Ramos (cell line): ENCODE measurements around the gene ADIPOR1.

ENCODE experiments used
- in situ Hi-C: fragments of 300-500 bp; cut with MboI; formaldehyde crosslinking; loops from one replicate; pipeline ENCODE4 v1.14.3; 2022; ENCODE audit warnings: low sequenced_read_pairs; ENCODE audit not compliant: unreplicated experiment

The ADIPOR1 gene

DNA sequence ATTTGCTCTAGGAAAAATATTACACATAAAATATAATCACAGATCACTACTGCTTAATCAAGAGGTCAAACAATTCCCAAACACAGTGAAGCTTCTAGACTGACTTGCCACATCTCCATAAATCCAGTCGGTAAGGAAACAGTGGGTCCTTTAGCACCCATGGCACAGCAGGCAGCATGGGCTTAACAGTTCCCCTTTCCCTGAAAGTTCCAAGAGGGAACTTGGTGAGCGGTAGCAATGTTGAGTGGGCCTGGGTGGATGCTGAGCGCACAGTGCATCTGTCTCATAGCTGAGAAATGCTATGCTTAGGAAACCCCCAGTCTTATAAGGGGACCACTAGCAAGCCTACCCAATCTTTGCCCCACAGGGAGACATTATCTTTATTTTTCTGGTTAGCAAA, 16.7 kb upstream of the ADIPOR1 start:
- in situ Hi-C loops, result no loop called here

DNA sequence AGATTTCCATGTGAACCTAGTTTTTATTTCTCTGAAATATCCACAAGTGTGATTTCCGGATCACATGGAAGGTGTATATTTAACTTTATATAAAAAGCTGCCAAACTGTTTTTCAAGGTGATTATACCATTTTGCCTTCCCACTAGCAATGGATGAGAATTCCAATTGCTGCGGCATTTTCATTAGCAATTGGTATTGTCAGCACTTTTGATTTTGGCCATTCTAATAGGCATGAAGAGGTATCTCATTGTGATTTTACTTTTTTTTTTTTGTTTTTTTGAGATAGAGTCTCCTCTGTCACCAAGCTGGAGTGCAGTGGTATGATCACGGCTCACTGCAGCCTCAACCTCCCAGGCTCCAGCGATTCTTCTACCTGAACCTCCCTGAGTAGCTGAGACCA, 13.9 kb upstream of the ADIPOR1 start:
- in situ Hi-C loops, result no loop called here

DNA sequence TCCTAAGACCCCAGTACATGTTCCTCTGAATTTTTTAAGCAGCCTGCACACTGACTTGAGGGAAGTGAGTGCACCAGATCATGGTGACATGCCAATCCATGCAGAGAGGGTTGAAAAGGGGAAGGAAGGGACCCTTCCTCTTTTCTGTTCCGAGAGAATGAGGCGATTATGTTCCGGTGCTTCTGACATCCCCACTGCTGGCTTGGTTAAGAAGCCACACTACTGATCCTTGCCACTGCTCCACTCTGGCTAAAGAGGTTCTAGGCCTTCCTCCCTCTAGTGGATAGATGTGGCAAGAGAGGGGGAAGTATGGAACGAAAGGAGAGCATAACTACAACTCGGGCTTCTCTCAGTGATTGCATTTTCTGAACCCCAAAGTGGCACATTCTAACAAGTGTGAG, 10.8 kb upstream of the ADIPOR1 start:
- in situ Hi-C loops, result no loop called here

DNA sequence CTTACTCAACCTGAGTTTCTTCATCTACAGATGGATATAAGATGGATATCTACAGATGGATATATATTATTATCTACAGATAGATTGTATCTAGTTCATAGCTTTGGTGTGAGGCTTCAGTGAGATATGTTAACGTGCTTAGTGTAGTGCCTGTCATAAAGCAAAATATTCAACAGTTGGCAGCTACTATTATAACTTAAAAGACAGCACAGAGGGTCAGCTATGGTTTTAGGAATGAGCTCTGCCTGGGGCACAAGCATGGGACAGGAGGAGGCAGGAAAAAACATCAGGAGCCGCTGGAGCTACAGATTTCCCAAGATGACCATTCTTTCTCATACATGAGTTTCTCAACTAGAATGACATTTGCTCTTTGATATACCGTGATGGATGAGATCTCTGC, 10.2 kb upstream of the ADIPOR1 start:
- in situ Hi-C loops, result no loop called here

DNA sequence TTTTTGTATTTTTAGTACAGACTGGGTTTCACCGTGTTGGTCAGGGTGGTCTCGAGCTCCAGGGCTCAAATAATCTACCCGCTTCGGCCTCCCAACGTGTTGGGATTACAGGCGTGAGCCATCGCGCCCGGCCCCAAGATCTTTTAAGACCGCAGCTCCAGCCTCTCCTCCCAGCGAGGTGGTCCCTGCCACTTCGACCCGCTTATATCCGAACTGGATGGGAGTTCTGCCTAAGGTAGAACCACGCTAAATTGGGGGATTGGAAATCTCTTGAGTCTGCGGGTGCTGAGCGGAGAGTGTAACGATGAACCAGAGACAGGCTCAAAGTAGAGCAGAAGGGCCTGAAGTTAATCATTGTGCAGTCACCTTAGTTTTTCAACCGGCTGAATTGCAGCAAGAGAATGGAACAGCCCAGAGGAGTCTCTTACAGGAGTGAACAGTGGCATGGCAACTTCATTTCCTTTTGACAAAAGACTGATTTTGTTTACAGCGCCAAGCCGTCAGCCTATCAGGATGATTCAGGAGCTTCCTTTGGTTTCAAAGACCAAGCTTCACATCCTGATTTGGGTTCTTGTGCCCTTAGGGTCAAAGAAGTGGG, 9.7 kb upstream of the ADIPOR1 start:
- in situ Hi-C loops, result no loop called here

DNA sequence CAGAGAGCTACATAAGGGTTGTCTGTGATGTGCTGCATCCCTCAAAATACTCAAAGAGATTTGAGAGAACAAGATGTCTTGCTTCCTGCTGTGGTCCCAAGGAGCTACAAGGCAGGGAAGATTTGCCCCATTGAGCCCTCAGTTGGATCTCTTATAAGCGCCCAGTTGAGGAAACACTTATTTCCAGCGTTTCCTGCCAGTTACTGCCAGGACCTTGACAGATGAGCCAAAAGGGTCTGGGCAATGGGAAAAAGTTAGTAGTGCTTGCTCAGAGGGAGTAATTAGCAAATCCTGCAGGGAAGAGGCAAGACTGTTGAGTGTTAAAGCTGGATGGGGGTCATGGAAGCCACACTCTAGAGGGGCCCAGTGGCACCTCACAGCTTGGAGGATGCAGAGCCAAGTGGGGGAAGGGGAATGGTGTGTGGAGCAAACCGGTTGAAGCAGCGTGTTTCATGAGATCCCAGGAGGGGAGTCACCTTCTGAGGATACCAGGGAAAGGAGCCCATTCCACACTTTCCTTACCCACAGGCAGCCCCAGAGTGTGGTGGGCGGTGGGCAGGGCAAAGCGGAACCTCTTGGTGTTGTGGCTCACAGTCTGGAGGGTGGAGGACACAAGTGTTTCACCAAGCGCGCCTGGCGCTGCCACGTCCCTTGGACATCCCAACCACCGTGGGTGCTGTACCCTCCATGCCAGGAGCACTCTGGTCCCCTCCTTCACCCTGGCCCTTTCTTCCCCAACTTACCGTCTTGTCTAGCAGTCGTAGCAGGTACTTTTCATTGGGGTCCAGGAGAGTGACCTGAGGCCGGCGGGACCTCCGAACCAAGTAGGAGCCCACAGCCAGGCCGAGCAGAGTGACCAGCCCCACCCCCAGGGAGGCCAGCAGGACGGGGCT, 8.1 kb upstream of the ADIPOR1 start:
- in situ Hi-C loops, result no loop called here

DNA sequence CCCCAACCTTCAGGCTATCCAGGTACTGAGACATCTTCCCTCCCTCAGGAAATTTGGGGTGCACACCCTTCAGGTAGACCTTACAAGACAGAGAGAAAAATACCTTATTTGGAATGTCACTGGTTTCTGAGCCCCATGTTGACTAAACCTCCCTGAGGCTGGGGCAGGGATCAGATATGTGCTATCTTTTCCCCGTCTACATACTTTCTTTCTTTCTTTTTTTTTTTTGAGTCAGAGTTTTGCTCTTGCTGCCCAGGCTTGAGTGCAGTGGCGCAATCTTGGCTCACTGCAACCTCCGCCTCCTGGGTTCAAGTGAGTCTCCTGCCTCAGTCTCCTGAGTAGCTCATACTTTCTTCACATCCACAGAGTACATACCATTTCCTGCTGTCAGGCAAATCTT, 7.3 kb upstream of the ADIPOR1 start:
- in situ Hi-C loops, result no loop called here

DNA sequence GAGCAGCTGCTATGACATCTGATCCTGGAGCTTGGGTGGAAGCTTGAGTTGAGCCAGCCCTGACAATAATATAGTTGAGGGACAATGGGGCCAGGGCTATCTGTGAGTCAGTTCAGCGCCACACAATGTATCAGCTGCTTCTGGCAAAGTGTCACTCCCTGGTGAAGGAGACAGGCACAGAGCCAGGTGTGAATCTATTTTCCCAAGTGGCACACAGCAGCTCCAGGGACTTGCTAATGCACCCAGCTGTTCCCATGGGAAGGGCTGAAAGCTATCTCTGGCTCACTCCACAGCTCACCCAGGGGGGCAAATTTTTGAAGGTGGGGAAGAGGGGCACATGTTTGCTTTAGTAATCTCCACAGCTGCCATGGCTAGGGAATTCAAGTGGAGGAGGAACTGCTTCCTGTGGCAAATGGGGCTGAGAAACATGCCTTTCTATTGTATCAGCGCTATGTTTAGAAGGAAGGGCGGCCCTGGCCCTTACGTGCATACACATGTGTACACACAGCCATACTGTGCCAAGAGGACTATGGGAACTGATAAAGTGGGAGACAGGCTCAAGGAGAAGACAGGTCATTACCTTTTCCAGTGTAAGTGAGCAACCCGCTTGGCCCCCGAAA, 6.8 kb upstream of the ADIPOR1 start:
- in situ Hi-C loops, result no loop called here

DNA sequence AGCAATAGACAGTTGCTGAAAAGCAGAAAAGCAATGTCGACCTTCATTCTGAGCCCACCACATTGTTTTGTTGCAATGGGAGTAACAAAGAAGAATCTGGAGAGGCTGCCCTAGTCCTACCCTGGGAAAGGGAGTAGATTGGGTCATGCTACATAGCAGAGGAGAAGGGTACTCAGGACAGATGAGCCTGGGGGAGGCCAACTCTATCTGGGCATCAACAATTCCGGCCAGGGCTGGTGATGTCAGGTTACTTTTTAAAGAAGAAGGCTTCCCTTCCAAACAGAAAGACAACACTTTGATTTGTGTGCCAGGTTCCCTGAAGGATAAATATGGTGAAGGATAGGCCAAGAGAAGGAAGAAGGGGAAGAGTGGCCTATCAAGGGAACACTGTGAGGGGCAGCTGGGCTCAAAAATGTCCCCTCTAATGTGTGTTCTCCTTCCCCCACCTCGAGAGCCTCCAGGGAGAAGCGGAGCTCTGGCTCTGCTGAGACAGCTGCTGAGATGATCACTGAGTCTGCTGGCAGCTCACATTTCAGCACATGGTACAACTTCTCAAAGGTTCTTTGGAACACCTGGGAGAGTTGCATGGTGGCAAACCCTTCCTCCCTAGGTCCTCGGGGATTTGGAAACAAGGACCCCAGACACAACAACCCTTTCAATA, 3.2 kb upstream of the ADIPOR1 start:
- in situ Hi-C loops, result no loop called here

DNA sequence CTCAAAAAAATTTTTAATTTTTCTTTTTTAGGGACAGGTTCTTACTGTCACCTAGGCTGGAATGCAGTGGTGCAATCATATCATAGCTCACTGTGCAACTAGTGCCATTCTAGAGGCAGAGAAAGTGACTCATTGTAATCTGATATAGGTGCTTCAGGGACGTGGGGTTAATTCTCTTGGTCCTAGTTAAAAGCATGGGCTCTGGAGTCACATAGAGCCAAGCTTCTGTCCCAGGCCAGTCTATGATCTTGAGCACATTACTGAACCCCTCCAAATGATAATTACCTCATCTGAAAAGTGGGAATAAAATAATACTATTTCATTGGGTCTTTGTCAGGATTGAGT, 1.1 kb upstream of the ADIPOR1 start:
- in situ Hi-C loops, result no loop called here

DNA sequence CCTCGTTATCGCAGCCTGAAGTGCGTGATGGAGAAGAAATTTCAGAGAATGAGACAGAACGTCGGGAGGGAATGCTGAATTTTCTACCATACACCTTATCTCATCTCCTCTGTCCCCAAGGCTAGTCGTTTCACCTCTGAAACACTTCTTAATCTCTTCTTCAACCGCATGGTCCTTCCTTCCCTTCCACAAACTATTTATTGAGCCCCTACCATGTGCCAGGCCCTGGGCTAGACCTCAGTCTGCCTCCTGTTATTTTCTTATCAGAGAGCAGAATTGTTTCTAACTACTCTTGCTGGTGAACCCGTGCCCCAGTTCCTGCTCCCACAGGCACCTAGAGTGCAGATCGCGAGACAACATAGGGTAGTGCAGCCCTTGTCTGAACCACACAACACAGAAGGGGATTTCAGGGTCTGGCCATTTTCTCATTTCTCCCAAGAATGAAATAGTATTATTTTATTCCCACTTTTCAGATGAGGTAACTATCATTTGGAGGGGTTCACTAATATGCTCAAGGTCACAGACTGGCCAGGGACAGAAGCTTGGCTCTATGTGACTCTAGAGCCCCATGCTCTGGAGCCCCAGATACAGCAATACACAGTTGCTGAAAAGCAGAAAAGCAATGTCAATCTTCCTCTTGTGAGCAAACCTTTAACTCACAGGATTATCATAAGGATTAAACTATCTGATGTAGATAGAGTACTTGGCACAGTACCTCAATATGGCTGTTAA, 598 bp upstream of the ADIPOR1 start:
- in situ Hi-C loops, result no loop called here

DNA sequence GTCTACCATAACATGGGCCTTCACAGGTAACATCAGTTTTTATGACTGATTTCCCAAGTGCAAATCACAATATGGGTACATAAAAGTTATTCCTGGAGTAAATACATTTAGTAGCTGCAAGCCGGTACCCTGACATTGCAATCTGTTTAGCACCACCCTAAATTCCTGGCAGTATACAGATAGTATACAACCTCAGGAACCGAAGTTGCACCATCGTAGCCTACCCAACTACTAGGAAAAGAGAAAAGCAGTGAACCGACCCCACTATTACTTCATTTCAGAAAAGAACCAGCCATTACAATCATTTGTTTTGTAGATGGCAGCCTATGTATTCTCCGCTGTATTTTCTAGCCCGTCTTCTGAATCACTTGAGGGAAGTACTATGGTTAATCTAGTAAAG, 1.1 kb downstream of the ADIPOR1 start:
- in situ Hi-C loops, result no loop called here

DNA sequence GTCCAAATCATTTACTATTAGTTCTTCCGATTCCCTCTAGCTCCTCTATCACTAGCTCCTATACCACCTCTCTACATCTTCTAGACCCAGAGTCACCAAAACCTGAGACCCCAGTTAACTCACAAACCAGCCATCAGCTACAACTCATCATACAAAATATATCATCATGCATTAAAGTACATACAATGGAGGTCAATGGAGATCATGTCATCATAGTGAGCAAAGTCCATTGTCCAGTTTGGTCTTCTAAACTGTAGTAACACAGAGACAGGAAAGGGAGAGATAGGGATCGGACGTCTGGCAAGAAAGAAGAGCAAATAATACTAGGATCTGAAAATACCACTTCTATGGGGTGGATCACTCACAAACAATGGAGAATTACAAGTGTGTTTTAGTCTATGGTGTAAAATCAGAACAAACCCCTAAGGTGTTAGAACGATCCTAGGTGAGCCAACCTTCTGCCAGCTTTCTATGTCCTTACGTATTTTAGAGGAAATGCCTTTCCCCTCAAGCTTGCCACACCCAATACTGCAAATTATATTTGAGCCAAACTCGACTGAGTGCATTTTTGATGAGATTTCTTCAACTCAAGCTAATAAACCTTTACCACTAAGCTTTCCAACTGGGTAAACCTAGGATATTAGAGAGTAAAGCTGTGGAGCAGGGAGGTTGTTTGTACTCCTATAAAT, 3.9 kb downstream of the ADIPOR1 start:
- in situ Hi-C loops, result no loop called here

DNA sequence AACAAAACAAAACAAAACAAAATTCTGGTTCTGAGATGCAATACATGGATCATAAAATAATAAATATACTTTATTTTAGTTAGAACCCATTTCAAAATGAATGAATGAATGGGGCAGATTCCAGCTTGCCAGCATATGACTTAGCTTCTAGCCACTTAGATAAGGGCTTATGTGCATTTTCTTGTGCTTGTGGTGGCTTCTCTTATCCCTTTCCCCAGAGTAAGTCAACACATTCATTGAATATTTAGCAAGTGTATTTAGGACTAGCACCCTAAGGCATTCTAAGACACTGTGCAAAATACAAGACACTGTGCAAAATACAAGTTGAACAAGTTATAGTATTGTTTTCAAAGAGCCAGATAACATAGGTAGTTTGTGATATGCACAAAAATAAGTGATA, 4.7 kb downstream of the ADIPOR1 start:
- in situ Hi-C loops, result no loop called here

DNA sequence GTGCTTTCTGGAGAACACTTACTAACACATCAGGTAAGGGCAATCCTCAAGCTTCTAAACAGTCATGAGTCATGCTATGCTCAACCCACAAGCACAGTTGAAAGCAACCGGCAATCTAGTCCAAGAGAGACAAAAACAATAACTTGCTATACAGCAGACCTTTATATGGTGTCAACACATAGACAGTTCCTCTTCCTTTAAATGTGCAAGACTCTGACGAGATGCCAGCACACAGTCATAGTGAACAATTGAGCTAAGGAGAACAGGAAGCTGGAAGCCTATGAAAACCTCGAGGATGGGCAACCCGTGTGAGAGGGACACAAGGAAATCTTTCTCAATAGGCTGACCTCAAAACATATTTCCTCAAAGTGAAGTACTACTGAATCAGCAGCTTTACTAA, 5.3 kb downstream of the ADIPOR1 start:
- in situ Hi-C loops, result no loop called here

DNA sequence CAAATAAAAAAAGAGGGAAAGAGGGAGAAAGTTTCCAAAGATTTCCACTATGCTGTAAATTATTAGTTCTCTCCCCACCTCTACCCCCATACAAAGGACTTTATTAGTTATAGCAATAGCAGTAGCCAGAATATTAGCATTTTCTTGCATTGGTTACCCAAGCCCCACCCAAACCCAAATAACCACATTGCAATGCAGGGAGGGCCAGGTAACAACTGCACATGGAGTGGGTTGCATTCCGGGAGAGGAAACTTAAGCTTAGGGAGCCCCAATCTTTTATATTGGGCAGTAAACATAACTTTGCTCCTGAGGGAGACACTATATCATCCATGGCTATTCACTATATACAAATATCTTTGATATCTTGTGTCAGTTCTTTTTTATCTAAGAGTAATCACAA, 6.0 kb downstream of the ADIPOR1 start:
- in situ Hi-C loops, result no loop called here

DNA sequence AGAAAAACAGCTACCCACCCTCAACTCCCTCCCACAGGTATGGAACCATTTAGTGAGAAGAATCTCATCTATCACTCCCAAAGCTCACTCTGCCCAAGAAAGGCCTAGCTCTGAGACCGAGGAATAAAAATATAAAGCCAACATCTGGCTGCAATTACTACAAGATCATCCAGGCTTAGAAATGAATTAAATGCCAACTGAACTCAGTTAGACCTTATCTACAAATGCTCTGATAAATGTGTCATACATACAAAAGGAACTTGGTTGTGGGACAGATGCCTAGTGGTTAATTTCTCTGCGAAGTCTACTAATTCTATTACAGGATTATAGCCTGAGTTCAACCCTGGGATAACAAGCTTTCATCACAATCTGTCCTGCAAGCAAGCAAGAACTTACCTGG, 6.7 kb downstream of the ADIPOR1 start:
- in situ Hi-C loops, result no loop called here

DNA sequence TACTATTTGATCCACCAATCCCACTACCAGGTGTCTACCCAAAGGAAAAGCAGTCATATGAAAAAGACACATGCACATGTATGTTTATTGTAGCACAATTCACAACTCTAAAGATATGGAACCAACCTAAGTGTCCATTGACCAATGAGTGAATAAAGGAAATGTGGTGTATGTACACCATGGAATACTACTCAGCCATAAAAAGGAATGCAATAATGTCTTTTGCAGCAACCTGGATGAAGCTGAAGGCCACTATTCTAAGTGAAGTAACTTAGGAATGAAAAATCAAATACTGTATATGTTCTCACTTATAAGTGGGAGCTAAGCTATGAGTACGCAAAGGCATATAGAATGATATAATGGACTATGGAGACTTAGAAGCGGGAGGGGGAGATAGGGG, 12.6 kb downstream of the ADIPOR1 start:
- in situ Hi-C loops, result no loop called here

DNA sequence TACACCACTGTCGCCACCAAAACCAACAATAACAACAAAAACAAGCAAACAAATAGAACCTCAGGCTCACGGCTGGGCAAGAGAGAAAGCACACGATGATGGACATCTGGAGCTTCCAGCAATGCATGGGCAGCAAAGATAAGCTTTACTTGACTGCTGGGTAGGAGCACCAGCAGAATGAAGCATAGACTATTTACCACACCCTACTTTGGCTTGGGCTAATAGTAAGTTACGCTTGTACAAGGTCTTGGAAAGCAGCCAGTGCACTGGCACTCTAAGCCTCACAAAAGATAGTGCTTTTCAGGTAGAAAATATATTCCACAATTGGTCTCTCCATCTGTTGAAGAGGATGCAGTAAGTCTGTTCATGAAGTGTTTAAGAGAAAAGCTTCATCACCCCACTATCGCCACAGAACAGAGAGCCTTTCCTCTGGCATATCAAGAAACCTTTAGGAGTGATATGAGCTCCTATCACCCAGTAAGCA, 13.6 kb downstream of the ADIPOR1 start:
- in situ Hi-C loops, result no loop called here

DNA sequence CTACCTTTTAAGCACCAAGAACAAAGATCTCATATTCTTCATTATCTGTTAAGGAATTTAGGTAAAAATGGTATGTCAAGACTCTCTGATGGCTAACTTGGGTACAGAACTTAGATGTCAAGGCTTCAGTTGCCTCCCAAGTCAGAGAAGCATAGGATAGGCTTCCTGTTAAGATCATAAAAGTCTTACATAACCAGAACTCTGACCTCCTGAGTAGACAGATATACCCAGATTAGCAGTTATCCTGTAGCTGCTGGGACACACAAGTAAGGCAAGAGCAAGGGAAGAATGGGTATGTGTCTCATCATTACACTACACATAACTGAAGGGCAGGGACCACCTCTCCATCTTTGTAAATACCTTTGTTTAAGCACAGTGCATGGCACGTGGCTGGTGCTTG, 15.7 kb downstream of the ADIPOR1 start:
- in situ Hi-C loops, result no loop called here
